NCI-H2196 (cell line): ENCODE results near the gene AURKAIP1.
"Not testable (repeated sequence)": the region's sequence is repeated elsewhere in the genome, so short reads cannot be mapped to it uniquely, and the experiment has no call there.

ENCODE experiments used
- DNase-seq: peaks from one replicate; lab custom pipeline; 2025; ENCODE audit not compliant: unreplicated experiment; lab: John Stamatoyannopoulos, UW

The AURKAIP1 gene

GRCh38 chr1:1387098-1388077 lies 12.4 kb upstream of the AURKAIP1 start:
- no peak for DNase-seq

DNA sequence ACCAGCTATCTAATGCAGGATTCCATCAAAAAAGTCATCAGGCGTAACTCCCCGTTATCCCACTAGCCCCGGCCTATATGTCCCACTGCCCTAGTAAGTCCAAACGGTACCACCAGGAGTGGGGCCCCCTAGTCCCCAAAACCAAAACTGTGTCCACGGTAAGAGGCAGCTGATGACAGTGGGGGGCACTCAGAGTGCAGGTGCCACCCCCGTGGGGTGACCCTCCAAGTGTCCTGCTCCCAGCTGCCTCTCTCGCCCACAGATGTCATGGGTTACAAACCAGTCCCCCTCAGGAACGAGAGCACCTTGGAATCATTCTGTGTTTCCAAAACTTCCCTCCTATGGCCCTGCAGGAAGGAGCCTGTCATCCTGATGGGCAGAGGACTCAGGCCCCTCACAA lies 10.9 kb upstream of the AURKAIP1 start:
- DNase-seq, result no peak

- not testable (repeated sequence) for DNase-seq
These were observed 10.3 kb upstream of the AURKAIP1 start for GRCh38 chr1:1385339-1385738.

- DNase-seq, result no peak
These were observed 6.3 kb upstream of the AURKAIP1 start for GRCh38 chr1:1381294-1381693.

- DNase-seq, result no peak
These were observed 5.9 kb upstream of the AURKAIP1 start for GRCh38 chr1:1380860-1381259.

- no peak for DNase-seq
These were observed 2.7 kb upstream of the AURKAIP1 start for GRCh38 chr1:1377540-1378205.

- no peak for DNase-seq
These were observed 1.7 kb upstream of the AURKAIP1 start for GRCh38 chr1:1376551-1377226.

- no peak for DNase-seq
These were observed 448 bp downstream of the AURKAIP1 start for GRCh38 chr1:1374589-1374928.

DNA sequence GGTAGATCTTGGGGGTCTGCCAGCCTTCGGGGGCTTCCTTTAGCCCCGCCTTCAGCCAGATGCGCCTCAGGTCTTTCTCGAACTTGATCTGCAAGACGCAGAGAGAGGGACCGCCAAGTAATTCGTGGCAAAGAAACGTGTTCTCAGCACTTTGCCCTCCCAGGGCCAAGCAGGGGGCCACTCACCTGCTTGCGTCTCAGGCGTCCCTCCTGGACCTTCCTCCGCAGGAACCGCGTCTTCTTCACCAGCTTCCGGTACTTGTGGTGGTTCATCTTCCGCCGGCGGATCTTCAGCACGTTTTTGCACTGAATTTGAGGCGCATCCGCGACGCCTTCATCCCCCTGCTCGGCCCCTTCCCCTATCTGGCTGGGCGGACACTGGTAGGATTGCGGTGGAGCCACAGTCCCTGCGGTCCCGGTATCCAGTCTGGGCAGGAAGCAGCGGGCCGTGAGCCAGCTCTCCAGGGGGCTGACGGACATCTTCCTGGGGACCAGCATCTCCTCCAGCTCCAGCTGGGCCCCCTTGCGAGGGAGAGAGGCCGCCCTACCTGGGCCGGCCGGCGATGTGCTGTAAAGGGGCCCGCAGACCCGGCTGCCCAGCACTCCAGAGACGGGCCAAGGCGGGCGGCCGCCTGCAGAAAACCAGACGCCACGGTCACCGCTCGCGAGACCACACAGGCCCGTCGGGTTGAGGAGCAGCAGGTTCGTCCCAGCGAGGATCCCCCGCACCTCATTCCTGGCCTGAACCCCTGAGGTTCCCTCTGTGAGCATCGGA lies 1.0 kb downstream of the AURKAIP1 start:
- no peak for DNase-seq

DNA sequence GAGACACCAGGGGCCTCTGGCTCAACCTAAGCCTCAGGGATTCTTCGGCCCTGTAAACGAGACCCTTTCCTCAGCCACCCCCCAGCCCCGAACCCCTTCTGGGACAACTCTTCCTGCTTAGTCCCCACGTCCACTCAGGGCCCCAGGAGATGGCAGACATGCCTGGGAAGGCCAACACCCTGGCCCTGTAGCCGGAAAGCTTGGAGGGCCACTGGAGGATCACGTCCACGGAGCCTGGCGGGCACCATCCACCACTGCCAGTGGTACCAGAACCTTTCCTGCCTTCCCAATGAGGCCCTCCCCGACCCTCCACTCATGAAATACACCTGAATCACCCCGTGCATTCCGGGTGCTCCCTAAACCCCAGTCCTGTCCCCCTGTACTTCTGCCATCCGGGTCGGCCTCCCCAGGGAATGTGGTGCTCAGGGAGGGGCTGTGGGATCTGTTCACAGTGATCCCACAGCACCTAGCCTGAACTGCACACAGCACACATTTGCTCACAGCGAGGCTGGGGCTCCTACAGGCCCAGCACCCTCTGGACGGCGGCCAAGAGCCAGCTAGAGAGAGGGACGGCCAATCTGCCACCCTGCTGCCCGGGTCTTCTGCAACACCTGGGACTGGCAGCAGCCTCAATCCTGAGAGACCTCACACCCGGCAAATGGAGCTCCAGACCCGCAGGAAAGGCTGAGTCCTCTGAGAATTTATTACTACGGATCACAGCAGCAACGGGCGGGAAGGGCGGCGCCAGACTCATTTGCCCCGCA lies 1.8 kb downstream of the AURKAIP1 start:
- no peak for DNase-seq

- peak; percentile 85 for DNase-seq
These were observed 3.0 kb downstream of the AURKAIP1 start for GRCh38 chr1:1371746-1372711.

GRCh38 chr1:1371364-1371745 lies 3.7 kb downstream of the AURKAIP1 start:
- DNase-seq, result no peak

- no peak for DNase-seq
These were observed 4.2 kb downstream of the AURKAIP1 start for GRCh38 chr1:1370771-1371300.

GRCh38 chr1:1370094-1370493 lies 4.9 kb downstream of the AURKAIP1 start:
- DNase-seq, result not testable (repeated sequence)

GRCh38 chr1:1367315-1367714 lies 7.7 kb downstream of the AURKAIP1 start:
- DNase-seq, result no peak

DNA sequence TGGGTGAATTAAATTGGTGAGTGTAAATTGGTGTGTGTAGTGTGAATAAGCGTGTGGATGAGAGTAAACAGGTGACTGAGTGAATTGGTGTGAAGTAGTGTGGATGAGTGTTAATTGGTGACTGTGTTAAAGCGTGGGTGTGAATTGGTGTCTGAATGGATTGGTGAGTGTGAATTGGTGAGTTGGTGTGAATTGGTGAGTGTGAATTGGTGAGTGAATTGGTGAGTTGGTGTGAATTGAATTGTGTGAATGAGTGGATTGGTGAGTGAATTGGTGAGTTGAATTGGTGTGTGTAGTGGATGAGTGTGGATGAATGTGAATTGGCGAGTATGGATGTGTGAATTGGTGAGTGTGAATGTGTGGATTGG lies 8.3 kb downstream of the AURKAIP1 start:
- DNase-seq, result no peak

GRCh38 chr1:1365875-1366698 lies 8.9 kb downstream of the AURKAIP1 start:
- DNase-seq, result no peak

DNA sequence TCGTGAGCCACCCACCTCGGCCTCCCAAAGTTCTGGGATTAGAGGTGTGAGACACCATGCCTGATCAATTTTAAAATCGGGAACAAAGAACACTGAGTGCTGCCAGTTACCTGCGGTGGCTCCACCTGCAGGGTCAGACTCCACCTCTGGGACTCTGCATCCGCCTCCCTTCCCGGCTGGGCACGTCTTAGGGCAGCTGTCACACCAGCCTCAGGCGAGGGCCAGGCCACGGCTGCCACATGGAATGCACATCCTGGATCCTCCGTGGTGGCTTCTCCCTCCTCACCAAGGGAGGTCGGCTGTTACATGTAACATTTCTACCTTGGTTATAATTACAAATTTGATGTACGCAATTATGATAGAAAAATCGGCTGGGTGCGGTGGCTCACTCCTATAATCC lies 10.7 kb downstream of the AURKAIP1 start:
- no peak for DNase-seq
